Stimulated activated CD4-positive, alpha-beta T cell treated with anti-CD3 and anti-CD28 coated beads, TNF-alpha, amount 100 ng/mL, for 1 hour (primary cell): ENCODE data around the gene NPIPB6.

Source experiments
- DNase-seq, 3 donors: peaks; one replicate each; pipeline ENCODE4 v3.0.0-alpha.2; 2020; ENCODE audit warnings: low read depth in 3 of 3, low spot score in 1 of 3

Gene NPIPB6

DNA sequence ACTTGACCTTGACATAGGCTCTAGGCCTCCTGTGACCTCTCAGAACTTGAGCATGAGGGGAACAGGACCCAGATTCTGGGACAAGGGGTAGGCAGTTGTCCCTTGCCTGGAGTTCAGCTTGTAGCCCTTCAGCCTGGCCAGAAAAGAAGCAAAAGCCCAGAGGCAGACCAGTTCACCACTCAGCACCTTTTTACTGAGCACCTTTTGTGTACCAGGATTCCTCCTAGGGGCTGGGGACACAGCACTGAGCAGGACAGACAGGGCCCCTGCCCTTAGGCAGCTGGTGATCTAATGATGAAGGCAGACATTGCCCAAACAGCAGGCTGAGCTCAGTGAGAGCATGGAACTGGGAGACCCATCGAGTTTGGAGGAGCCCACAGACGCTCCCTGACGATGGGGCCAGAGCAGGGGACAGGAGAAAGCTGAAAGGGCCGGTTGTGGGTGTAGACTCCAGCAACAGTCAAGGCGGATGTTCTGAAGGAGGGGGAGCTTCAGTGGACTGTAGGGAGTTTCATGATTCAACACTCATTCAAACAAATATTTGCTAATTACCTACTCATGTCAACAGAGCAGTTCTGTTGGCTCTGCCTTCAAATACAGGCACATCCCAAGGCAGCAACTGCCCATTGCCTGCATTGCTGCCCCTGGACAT, 38.9 kb downstream of the NPIPB6 start:
- DNase-seq: no peak

DNA sequence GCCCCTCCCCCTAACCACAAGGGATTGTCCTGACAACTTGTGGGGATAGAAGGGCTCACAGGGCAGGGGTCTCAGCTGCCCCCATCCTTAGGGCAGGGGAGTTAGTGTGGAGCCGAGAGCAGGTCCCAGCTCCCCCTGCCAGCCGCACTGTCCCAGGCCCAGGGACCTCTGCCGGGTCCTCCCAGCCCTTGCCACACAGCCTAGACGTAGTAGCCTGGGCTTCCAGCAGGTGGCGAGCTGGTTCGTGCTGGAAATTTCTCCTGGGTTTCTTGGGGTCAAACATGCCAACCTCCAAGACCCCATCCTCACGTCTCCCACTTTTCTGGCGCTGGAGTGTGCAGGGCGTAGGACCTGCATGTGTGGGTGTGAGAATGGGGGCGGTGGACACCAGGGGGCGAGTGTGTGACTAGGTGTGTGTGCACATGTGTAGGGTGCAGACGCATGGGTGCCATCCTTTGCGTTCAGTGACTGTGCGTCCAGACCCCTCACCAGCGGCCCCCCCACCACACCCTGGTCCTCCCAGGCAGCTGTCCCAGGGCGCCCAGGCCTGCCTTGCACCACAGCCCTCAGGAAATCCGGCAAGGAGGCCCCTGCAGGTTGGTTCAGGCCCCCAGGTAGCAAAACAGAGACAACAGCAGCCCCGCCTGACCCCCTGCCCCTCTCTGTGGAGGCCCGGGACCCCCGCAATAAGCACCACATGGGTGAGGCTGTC, 41.5 kb downstream of the NPIPB6 start:
- DNase-seq: peak in 1 of 3 donors; percentile 31

DNA sequence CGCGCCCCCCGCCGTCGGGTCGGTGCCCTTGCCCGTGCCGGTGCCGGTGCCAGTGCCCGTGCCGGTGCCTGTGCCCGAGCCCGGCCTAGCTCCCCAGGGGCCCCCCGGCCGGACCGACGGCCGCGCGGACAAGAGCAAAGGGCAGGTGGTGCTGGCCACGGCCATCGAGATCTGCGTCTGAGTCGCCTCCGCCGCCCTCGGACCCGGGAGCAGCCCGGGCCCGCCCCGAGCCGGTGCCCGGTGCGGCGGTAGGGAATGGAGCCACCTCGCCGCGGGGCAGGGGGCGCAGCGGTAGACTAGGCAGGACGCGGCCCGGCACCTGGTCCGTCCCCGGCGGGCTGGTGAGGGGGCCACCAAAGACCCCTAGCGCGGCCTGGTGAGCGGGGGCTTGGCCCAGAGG, 42.6 kb downstream of the NPIPB6 start:
- DNase-seq: no peak

DNA sequence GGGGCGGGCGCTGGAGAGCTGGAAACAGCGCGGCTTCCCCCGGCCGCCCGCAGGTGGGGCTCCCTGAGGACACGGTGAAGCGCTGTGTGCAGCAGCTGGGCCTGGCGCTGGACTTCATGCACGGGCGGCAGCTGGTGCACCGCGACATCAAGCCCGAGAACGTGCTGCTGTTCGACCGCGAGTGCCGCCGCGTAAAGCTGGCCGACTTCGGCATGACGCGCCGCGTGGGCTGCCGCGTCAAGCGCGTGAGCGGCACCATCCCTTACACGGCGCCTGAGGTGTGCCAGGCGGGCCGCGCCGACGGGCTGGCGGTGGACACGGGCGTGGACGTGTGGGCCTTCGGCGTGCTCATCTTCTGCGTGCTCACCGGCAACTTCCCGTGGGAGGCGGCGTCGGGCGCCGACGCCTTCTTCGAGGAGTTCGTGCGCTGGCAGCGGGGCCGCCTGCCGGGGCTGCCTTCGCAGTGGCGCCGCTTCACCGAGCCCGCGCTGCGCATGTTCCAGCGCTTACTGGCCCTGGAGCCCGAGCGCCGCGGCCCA, 43.2 kb downstream of the NPIPB6 start:
- DNase-seq: no peak

DNA sequence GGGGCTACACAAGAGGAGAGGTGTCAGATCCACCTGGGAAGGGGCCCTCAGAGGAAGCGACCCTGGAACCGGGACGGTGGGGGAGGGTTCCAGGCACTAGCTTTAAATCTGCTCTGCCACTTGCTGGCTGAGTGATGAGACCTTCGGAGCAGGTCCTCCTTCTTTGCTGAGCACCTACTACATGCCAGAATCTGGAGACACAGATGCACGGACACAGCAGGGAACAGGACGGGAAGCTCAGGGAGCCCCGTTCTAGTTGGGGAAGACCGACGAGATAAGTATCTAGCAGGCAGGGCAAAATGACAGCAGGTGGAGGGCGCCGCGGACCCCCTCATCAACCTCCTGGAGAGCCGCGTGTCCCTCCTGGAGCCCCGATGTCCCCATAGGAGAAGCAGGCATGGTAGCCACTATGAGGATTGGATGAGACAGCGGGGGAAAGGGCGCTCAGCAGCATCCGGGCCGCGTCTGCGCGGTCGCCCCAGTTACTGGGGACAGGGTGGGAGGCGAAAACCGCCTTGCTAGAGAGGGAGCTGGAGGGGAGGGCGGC, 43.8 kb downstream of the NPIPB6 start:
- DNase-seq: no peak

DNA sequence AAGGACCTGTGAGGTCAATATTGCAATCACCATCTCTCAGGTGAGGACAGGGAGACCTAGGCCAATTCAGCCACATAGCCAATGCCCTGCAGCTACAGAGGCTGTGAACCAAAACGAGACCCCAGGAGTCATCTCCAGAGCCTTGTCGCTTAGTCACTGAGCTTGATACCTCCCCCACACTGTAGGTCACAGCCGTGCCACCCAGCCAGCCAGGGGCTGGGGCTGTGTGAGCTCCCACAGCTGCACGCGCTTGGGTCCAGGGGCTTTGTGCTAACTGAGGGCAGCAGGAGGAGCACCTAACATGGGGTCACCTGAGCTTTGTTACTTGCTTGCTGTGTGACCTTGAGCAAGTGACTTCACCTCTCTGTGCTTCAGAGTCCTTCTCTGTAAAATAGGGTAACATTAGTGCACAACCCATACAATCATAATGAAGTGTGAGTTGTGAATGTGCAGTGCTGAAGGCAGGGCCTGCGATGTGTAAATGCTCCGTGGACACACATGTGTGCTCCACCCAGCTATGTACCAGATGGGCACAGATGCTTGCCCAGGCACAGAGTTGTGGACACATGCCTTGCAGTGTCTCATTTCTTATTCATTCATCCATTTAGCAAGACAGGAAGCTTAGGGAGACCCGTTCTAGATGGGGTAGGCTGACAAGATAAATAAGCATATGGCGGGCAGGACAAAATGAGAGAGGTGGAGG, 45.1 kb downstream of the NPIPB6 start:
- no peak for DNase-seq

DNA sequence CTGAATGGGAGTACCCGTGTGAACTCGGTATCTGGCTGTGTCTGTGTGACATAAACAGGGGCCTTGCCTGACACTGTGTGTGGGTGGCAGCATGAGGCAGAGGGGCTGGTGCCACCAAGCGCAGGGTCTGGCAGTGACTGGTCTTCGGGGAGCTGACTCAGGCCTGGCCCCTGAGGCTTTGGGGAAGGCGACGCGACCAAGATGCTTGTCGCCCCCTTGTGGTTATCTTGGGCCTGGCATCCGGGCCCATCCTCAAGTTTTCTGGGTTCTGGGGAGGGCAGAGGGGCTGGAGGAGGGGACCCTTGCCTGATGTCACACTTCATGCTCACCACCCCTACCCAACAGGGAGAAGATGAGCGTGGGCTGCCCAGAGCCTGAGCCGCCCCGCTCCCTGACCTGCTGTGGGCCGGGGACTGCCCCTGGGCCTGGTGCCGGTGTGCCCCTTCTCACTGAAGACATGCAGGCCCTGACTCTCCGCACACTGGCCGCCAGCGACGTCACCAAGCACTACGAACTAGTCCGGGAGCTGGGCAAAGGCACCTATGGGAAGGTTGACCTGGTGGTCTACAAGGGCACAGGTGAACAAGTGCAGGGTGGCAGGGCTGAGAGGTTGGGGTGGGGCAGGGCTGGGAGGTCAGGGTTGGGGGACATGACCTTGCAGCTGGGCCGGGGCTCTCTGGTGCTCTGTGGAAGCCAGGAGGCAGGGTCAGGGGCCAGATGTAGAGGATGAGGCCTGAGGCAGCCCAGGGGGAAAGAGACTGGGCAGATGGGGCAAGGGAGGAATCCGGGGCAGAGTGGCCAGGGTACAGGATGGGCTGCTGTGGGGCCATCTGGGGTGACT, 46.0 kb downstream of the NPIPB6 start:
- peak; percentile 27 to 72 (median 51) for DNase-seq

DNA sequence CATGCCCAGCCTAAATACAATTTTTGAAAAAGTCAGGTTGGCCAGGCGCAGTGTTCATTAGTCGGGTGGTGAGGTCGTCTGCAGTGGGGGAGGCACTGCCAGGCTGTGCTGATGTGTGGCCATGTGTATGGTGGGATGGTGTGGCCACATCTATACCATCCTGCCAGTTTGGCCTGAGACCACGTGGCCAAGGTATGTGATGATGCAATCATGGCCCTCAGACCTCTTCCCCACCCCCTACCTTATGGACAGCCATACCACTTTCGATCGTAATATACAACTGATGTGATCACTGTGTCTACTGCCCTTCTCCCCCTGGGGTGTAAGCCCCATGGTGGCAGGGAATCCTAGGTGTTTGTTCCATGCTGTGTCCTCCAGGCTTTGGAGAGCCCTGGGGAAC, 47.3 kb downstream of the NPIPB6 start:
- no peak for DNase-seq

DNA sequence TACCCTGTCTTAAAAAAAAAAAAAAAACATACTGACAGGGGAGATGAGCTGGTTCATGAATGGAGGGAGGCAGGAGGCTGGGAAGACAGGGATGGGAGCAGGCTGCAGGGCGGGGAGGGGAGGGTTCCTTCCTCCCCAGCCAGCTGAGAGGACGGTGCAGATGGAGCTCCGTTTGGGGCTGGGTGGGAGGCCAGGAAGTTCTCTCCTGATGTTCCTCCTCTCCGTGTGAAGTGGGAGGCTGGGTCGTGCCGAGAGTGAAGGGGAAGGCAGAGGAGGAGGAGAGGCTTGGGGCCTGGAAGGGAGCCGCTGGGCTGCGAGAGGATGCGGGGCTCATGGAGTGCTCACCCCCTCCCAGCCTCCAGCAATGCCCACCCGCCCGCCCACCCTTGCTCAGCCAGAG, 49.7 kb downstream of the NPIPB6 start:
- no peak for DNase-seq

DNA sequence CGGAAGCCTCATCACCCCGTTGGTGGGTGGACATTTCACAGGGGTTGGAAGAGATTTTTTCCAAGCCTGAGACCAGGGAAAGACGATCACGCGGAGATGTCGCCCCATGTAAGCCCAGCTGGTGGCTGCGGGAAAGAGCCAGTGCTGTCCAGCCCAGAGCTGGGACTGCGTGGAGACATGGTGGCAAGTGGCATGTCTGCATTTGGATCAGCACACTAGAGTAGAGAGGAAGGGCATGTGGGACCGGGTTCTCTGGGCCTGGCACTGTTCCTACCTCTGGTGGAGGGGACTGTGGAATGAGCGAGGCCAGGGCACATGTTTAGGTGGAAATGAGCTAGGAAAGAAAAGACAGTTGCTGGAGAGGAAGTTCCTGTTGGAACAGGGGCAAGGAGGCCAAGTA, 51.0 kb downstream of the NPIPB6 start:
- DNase-seq: no peak

DNA sequence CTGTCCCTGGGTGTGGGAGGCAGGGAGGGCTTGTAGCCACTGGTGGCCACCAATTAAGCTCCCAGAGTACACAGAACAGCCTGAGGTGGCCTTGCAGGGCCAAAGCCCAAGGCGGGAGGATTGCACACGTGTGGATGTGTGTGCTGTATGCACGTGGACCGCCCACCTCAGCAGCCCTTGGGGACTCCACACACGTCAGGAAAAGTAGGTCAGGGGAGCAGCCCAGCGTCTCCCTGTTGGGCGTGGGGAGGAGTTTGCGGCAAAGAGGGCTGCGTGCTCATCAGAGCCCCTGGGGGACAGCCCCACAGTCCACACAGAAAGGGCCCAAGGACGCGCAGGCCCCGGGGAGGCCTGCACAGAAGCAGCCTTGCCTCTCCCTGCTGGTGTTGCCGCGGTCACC, 51.4 kb downstream of the NPIPB6 start:
- no peak for DNase-seq

DNA sequence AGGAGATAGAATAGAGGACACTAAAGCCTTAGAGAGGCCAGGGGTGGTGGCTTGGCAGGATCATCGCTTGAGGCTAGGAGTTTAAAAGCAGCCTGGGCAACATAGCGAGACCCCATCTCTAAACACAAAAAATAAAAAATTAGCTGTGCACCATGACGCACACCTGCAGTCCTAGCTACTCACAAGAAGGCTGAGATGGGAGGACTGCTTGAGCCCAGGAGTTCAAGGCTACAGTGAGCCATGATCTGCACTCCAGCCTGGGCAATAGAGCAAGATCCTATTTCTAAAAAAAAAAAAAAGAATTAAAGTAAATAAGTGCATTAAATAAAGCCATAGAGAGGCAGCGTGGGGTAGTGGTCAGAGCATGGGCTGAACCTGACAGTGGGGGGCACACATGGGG, 51.9 kb downstream of the NPIPB6 start:
- DNase-seq: no peak

DNA sequence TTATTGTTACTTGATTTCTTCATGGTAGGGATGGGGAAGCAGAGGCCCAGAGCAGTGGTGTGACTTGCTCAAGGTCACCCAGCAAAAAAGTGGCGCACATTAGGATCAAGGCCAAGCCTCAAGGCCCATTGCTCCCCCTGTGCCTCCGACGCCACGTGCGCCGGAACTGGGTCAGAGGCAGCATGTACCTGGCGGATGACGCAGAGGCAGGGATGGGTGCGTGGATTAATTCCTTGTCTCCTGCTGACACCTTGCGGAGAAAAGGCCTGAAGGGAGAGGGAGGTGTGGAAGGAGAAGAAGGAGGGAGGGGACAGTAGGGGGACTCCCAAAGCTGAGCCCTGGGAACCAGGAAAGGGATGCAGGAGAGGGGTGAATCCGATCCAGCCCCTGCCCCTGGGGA, 52.5 kb downstream of the NPIPB6 start:
- no peak for DNase-seq

DNA sequence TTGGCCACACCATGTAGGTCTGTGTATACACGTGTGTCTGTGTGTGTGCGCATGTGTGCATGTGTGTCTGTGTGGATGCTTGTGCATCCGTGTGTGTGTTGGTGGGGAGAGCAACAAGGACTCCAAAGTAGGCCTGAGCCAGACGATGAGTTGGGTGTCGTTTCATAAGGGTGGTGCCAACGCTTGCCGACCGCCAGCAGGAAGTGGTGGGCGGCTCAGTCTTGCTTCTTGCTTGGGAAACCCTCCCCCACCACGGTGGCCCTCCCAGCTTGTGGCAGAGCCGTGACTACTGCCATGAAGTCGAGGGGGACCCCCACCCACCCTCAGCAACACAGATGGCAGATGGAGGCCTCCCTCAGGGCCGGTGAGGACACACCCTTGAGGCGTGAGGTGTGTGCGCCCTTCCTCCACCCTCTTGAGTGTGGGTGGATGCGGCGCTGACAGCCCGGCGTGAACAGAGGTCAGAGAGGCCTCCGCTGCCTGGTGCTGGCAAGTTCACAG, 53.4 kb downstream of the NPIPB6 start:
- DNase-seq: peak; percentile 62 to 69 (median 64)

DNA sequence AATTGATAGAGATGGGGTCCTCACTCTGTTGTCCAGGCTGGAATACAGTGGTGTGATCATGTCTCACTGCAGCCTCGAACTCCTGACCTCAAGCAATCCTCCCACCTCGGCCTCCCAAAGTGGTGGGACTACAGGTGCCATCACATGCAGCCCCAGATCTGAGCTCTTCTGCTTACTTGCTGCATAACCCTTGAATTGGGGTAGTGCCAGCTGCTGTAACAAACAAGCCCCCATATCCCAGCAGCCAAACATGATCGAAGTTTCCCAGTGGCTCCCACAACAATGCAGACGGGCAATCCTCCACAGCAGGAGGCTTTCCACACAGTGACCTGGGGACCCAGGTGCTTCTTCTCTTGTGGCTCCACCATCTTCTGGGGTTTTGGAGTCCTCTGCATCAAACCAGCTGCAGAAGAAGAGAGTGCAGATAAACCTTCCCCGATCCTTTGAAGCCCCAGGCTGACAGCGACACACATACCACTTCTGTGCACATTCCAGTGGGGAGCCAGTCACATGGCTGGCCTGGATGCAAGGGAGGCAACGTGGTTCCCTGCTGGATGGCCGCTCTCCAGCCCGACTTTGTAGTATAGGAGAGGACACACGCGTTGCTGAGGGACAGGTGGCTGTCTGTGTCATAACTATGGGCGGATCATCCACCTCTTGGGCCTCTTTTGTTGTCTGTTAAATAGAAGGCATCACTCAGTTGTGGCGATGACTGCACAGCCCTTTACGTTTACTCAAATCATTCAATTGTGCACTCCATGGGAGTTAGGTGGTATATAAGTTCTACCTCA, 54.3 kb downstream of the NPIPB6 start:
- no peak for DNase-seq

DNA sequence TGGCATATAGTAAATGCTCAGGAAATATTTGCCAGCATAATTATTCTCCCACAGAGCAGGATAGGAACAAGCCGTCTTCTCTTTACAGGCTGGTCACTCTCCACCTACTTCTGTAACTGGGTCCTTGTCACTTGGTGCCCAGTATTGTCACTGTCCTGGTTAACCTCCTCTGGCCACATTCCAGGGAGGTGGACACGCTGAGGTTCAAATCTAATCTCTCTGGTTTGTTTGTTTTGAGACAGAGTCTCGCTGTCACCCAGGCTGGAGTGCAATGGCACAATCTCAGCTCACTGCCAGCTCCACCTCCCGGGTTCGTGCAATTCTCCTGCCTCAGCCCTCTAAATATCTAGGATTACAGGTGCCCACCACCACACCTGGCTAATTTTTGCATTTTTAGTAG, 55.4 kb downstream of the NPIPB6 start:
- DNase-seq: no peak

DNA sequence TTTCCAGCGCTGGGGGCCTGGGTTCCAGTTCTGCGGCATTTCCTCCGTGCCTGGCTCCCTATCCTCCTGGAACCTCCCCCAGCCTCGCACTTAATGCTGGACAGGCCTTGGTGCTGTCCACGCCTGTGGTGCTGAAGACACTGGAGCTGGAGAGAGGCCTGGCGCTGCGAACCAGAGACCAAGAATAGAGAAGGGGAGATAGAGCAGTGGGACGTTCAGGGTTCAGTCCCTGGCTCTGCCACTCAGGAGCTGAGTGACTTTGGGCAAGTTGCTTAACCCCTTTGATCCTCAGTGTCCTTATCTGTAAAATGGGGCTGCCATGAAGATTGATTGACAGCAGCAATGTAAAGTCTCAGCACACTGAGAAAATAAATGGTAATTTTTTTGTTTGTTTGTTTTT, 59.1 kb downstream of the NPIPB6 start:
- DNase-seq: no peak

DNA sequence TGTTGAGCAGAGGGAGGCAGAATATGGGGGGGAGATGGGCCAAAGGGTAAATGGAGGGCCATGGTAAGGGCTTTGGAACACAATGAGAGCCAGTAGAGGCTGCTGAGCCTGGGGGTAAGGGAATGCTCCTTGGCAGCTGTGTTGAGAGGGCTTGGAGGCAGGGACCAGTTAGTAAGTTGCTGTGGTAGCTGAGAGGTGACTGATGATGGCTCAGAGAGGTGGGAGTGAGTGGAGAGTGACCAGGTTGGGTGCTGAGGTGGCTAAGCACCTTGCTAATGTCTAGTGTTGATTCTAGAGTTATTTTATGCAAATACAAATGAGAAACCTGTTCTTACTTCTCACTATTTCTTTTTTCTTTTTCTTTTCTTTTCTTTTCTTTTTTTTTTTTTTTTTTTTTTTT, 60.2 kb downstream of the NPIPB6 start:
- no peak for DNase-seq

DNA sequence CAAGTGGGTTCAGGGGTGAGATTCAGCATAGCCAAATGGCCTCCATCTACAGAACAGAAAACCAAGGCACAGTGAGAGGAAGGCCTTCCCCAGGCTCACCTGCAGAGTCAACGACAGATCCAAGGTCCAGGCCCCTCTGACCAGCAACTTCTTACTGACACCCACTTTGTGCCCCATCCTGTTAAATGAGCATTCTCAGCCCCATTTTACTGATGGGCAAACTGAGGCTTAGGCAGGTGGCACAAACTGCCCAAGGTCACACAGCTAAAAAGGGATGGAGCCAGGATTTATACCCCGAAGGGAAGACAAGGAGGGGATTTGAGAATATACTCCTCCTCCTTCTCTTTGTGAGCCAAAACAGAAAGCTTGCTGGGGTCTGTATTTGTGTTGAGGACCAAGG, 61.7 kb downstream of the NPIPB6 start:
- no peak for DNase-seq

DNA sequence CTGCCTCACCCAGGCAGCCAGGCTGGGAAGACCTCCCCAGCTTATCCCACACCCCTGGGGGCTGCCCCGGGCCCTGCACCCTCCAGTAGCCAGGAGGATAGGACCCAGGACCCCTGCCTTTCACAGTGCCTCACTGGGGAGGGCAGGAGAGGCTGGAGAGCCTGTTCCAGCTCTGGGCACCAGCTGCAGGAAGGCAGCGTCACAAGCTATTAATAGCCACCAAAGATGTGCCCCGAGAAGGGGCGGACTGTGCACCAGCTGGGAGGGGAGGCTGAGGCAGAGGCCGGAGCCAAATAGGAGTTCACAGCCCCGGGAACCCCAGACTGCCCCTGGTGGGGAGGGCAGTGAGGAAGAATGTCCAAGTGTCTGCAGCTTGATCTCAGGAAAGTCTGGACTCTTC, 62.2 kb downstream of the NPIPB6 start:
- no peak for DNase-seq
